ENCODE results near the gene PFKFB2.

DNA sequence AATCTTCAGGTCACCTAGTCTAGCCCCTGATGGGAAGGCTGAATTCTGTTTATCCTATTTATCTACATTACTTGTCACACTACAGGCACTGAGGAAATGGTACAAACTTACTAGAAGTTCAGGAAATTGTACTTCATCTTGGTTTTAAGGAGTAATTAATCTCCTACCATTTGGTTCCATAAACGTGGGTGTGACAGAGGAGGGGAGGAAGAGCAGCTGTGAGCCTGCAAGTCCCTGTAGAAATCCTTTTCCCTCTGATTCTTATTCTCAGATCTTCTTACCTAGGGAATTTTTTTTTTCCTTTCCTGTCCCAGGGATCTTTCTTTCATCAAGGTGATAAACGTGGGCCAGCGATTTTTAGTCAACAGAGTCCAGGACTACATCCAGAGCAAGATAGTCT lies 14.1 kb downstream of the PFKFB2 start:
- no peak for TF ChIP-seq CTCF (IDR thresholded peaks at IDR 0.05; ENCODE audit: low read length)
- no peak for TF ChIP-seq EZH2 (optimal IDR thresholded peaks at IDR 0.05; ENCODE audit: low read depth, low read length)
